HFF-Myc (cell line): ENCODE data around the gene NCKAP5.
A peak's percentile ranks its signal among the peaks of the same experiment; 100 is the strongest.

ENCODE experiments used
- DNase-seq: peaks from one replicate; pipeline ENCODE4 v3.0.0-alpha.2; 2011; ENCODE audit warnings: low read depth; ENCODE audit errors: extremely low read depth
- H3K4me3 ChIP-seq: replicated peaks from 2 replicates; pipeline ENCODE4 v1.5.1; 2011; ENCODE audit warnings: low read depth, mild to moderate bottlenecking, control low read depth, low read length
- CTCF ChIP-seq: IDR thresholded peaks from 2 replicates; pipeline ENCODE4 v1.5.1; 2012; ENCODE audit warnings: mild to moderate bottlenecking, low read depth, low read length, control low read depth; ENCODE audit errors: missing control alignments

The NCKAP5 gene

GRCh38 chr2:133485868-133486267 is 82.4 kb downstream of the NCKAP5 start:
- no peak overlapping the region for H3K4me3 ChIP-seq
- no peak for DNase-seq
- TF ChIP-seq CTCF = no peak

DNA sequence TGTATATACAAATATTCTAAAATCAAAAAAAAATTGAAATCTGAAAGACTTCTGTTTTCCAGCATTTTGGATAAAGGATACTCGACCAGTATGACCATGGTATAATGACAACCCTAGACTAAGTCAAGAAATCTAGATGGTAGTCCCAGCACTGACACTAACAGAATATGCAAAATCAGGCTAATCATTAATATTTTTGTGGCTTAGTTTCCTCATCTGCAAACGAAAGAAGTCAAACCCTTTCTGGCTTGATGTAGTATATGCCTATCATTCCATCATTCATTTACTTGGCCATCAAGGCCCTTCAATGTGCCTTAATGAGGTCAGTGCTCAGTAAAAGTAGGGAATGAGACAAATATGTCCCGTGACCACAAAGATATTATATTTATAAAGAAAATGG is 83.5 kb downstream of the NCKAP5 start:
- no peak for DNase-seq
- TF ChIP-seq CTCF = no peak
- no peak overlapping the region for H3K4me3 ChIP-seq

DNA sequence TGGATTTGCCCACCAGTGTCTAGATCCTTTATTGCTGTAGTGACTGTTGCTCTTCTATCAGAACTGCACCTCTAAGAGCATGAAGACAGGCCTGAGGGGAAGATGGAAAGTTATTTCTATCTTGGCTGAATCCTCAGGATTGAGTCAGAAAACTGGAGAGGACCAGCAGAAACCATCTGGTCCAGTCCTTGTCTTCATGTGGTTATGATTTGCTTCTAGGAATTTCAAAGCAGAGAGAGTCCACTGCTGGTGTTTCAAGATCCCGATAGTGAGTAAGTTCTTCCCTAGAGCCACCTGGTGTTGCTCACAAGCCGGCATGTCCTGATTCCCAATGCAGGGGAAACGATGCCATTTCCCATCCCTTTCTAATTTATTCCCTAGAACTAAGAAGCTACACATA is 84.2 kb downstream of the NCKAP5 start:
- DNase-seq = peak; percentile 29
- H3K4me3 ChIP-seq = no peak overlapping the region
- no peak for TF ChIP-seq CTCF

GRCh38 chr2:133483181-133483580 is 85.1 kb downstream of the NCKAP5 start:
- no peak overlapping the region for H3K4me3 ChIP-seq
- DNase-seq = no peak
- no peak for TF ChIP-seq CTCF

DNA sequence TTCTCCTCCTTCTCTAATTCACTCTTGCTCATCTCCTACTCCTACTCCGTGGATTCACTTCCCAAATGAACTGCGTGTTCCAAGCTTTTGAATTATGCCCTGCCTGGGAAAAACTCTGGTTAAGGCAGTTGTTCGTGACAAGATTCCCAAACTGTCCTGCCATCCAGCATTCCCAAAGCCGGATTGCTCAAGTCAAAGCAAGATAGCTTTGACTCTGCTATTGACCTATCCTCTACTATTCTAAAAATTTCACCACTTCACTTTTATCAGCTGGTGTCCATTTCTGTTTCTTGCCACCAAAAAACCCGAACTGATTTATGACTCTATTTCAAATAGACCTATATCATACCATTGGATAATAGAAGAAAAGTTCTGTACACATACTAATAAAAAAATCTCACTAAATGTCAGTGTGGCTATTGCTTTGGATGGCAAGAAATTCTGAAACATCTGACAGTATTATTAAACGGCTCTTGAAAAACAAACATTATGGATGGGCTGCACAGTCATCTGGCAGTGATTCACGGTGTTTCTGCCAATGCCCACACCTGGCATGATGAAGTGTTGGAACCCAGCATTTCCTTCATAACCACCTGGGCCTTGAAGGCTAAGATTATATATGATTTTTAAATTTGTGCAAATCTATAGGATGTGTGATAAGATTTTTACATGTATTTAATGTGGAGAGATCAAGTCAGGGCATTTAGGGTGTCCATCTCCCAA is 87.4 kb downstream of the NCKAP5 start:
- H3K4me3 ChIP-seq = no peak overlapping the region
- no peak for TF ChIP-seq CTCF
- DNase-seq = no peak

- TF ChIP-seq CTCF = no peak
Measured at GRCh38 chr2:133477616-133477990, 90.7 kb downstream of the NCKAP5 start.

More at GRCh38 chr2:133477616-133477990, 90.7 kb downstream of the NCKAP5 start:
- DNase-seq = no peak
- H3K4me3 ChIP-seq = no peak overlapping the region
